Measurements from ENCODE around the gene TSPOAP1.

Gene TSPOAP1

DNA sequence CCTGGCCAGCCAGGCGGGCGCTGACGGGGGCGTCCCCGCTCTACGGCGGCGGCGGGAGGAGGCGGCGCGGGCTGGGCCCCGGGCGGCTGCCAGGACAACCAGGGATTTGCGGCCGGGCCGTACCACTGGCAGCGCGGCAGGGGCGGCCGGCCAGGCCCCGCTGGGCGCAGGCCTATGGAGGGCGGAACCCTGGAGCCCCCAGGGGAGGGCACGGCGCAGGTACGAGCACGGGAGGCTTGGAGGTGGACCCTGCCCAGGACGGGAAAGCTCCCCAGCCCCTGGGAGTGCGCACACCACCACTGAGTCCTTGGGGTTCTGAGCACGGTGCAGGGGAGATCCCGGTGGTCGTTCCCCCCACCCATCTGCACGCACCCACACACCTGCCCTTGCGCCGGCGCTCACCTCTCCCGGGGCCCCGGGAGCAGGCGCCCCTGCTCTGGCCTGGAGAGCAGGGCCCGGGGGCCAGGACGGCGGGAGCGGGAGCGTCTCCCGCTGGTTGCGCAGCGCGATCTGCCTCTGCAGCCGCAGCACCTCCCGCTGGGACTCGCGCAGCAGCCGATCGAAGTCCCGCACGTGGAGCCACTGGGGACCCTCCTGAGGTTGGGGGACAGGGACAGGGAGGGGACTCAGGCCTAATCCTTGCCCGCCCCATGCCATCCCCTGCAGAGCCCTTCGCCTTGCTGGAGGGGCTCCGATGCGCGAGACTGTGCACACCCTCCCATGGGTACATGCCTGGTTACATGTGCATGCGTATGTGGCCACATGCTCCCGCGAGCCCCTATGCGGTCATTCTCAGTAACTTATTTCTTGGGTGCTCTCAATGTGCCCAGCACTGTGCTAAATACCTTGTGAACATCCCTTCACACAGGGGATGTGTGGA lies 3.9 kb downstream of the TSPOAP1 start:
- Histone ChIP-seq H3K4me1 (ENCODE audit: insufficient read depth, low read length) (peaks cover 13% of the 10 kb centered on the region), H3K27me3 (ENCODE audit: insufficient read depth, low read length) (peaks cover 24% of the 10 kb centered on the region), H3K9me3 (ENCODE audit: insufficient read depth, low read depth, low read length) (no peaks in the 10 kb centered on the region), H3K4me3 (ENCODE audit: low read length) (peak overlapping the region; percentile 56), H3K9ac (ENCODE audit: low read depth, low read length) (peak overlapping the region; percentile 58), H3K27ac (ENCODE audit: low read depth, low read length) (no peak overlapping the region), H3K36me3 (ENCODE audit: insufficient read depth, low read length) (no peaks in the 10 kb centered on the region)
- WGBS, result 9% methylated on average over 66 of the region's 66 CpGs

- Histone ChIP-seq H3K4me1 (ENCODE audit: insufficient read depth, low read length) (peaks cover 10% of the 10 kb centered on the region), H3K9me3 (ENCODE audit: insufficient read depth, low read depth, low read length) (no peaks in the 10 kb centered on the region), H3K36me3 (ENCODE audit: insufficient read depth, low read length) (no peaks in the 10 kb centered on the region), H3K27me3 (ENCODE audit: insufficient read depth, low read length) (peaks cover 24% of the 10 kb centered on the region), H3K27ac (ENCODE audit: low read depth, low read length) (no peak overlapping the region), H3K9ac (ENCODE audit: low read depth, low read length) (peak overlapping the region; percentile 58), H3K4me3 (ENCODE audit: low read length) (peak overlapping the region; percentile 56)
- WGBS, result 31% methylated on average over 13 of the region's 13 CpGs
Observed at GRCh38 chr17:58324056-58324408, 4.6 kb downstream of the TSPOAP1 start.

GRCh38 chr17:58323366-58324055 lies 5.1 kb downstream of the TSPOAP1 start:
- Histone ChIP-seq H3K27me3 (ENCODE audit: insufficient read depth, low read length) (peaks cover 24% of the 10 kb centered on the region), H3K36me3 (ENCODE audit: insufficient read depth, low read length) (no peaks in the 10 kb centered on the region), H3K4me1 (ENCODE audit: insufficient read depth, low read length) (peaks cover 7% of the 10 kb centered on the region), H3K4me3 (ENCODE audit: low read length) (peak overlapping the region; percentile 56), H3K9ac (ENCODE audit: low read depth, low read length) (peak overlapping the region; percentile 58; the same call in 1 of the 2 replicates), H3K27ac (ENCODE audit: low read depth, low read length) (no peak overlapping the region), H3K9me3 (ENCODE audit: insufficient read depth, low read depth, low read length) (no peaks in the 10 kb centered on the region)
- 82% methylated on average over 8 of the region's 8 CpGs for WGBS

GRCh38 chr17:58322581-58323185 lies 5.9 kb downstream of the TSPOAP1 start:
- no peaks in the 10 kb centered on the region for H3K36me3 ChIP-seq (ENCODE audit: insufficient read depth, low read length)
- WGBS, result 97% methylated on average over 9 of the region's 9 CpGs
- H3K4me1 ChIP-seq (ENCODE audit: insufficient read depth, low read length), result peaks cover 7% of the 10 kb centered on the region
- no peak overlapping the region for H3K4me3 ChIP-seq (ENCODE audit: low read length)
- H3K9ac ChIP-seq (ENCODE audit: low read depth, low read length), result no peak overlapping the region
- H3K27ac ChIP-seq (ENCODE audit: low read depth, low read length), result no peak overlapping the region
- H3K27me3 ChIP-seq (ENCODE audit: insufficient read depth, low read length), result peaks cover 24% of the 10 kb centered on the region
- no peaks in the 10 kb centered on the region for H3K9me3 ChIP-seq (ENCODE audit: insufficient read depth, low read depth, low read length)

GRCh38 chr17:58321571-58322525 lies 6.7 kb downstream of the TSPOAP1 start:
- Histone ChIP-seq H3K4me1 (ENCODE audit: insufficient read depth, low read length) (peaks cover 7% of the 10 kb centered on the region), H3K4me3 (ENCODE audit: low read length) (no peak overlapping the region), H3K27me3 (ENCODE audit: insufficient read depth, low read length) (peaks cover 24% of the 10 kb centered on the region), H3K9me3 (ENCODE audit: insufficient read depth, low read depth, low read length) (no peaks in the 10 kb centered on the region), H3K27ac (ENCODE audit: low read depth, low read length) (no peak overlapping the region), H3K9ac (ENCODE audit: low read depth, low read length) (no peak overlapping the region), H3K36me3 (ENCODE audit: insufficient read depth, low read length) (no peaks in the 10 kb centered on the region)
- WGBS, result 91% methylated on average over 18 of the region's 18 CpGs

DNA sequence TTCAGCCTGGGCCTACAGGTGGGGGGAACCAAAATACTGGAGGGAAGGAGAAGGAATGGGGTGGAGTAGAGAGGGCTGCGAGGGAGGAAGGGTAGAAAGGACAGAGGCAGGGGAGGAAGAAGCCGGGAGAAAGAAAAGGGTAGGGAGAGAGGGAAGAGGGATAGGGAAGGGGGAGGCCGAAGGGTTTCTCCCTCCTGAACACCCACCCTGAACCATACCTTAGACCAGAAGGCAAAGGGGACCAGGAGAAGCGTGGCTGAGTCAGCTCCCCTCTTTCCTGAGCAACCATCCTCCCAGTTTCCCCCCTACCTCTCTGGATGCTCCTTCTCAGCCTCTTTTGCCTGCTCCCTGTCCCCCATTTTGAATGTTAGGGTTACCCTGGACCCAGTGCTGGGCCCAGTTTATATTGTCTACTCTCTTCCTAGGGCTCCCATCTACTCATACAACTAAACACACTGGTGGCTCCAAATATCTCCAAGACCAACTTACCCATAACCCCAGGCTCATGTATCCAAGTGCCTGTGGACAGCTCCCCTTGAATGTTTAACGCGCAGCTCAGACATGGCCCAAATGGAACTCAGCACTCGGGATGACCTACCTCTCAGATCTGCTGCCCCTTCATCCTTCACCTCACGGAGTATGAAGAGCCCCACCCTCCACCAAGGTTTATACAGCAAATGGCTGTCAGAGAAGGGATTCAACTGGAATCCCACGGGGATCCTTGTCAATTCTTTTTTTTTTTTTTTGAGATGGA lies 7.8 kb downstream of the TSPOAP1 start:
- H3K36me3 ChIP-seq (ENCODE audit: insufficient read depth, low read length), result no peaks in the 10 kb centered on the region
- H3K9me3 ChIP-seq (ENCODE audit: insufficient read depth, low read depth, low read length), result no peaks in the 10 kb centered on the region
- no peak overlapping the region for H3K4me3 ChIP-seq (ENCODE audit: low read length)
- H3K27me3 ChIP-seq (ENCODE audit: insufficient read depth, low read length), result peaks cover 24% of the 10 kb centered on the region
- 86% methylated on average over 9 of the region's 9 CpGs for WGBS
- no peak overlapping the region for H3K27ac ChIP-seq (ENCODE audit: low read depth, low read length)
- H3K4me1 ChIP-seq (ENCODE audit: insufficient read depth, low read length), result peaks cover 7% of the 10 kb centered on the region
- no peak overlapping the region for H3K9ac ChIP-seq (ENCODE audit: low read depth, low read length)

DNA sequence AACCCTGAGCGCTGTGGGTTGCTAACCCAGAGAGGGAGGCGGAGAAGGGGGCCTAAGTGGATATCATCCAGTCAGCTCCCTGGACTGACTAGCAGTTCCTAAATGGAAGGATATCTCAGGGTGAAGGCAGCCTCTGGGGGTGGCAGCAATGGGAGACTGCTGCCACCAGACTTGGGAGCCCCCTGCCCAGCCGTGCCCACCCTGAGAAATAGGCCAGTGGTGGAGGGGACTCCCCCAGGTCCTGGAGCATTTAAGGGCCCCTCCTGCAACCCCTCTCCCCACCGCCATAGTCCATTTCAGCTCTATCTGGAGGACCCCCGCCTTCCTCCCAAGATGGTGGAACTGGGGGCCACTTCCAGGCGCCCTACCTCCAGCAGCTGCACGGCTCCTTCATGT lies 8.4 kb downstream of the TSPOAP1 start:
- Histone ChIP-seq H3K27me3 (ENCODE audit: insufficient read depth, low read length) (peaks cover 24% of the 10 kb centered on the region), H3K27ac (ENCODE audit: low read depth, low read length) (no peak overlapping the region), H3K4me3 (ENCODE audit: low read length) (no peak overlapping the region), H3K36me3 (ENCODE audit: insufficient read depth, low read length) (no peaks in the 10 kb centered on the region), H3K9ac (ENCODE audit: low read depth, low read length) (no peak overlapping the region), H3K4me1 (ENCODE audit: insufficient read depth, low read length) (peaks cover 6% of the 10 kb centered on the region), H3K9me3 (ENCODE audit: insufficient read depth, low read depth, low read length) (no peaks in the 10 kb centered on the region)
- 96% methylated on average over 7 of the region's 7 CpGs for WGBS

DNA sequence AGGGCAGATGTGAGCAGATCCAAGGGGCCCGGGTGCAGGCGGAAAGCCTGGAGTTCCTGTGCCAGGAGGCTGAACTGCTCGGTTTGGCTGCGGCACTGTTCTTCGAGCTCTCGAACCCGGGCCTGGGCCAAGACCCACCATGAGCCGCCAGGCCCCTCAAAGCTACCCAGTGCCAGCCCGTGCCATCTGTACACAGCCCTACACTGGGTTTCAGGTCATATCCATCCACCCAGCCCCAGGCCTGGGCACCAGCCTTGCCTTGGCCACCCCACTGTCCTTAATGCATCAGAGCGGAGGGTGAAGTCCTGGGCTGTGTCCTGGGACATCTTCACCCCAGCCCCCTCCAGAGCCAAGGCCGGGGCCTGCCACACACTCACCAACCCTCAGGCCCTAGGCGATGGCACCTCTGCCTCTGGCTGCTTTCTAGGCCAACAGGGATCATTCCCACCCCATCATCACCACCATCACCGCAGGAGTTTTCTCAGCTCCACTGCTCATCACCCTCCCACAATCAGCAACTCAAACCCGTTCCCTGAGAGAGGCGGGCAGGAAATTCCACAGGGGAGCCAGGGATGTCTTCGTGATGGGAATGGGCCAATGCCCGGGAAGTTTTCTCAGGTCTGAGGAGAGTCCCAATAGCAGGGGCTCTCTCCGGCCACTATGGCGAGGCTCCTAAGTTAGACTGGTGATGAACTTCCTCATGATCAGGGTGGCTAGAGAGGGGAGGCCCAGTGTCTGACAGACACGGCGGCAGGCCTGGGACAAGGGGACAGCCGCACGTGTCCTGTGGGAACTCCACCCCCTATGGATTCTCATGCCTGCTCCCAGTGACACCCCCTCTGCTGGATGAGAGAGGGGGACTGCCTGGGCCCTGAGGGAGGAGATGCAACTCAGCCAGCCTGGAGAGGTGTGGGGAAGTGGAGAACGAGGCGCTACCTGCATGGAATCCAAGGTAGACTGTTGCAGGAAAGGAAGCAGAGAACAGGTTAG lies 9.1 kb downstream of the TSPOAP1 start:
- H3K27ac ChIP-seq (ENCODE audit: low read depth, low read length), result no peak overlapping the region
- peaks cover 3% of the 10 kb centered on the region for H3K4me1 ChIP-seq (ENCODE audit: insufficient read depth, low read length)
- WGBS, result 84% methylated on average over 24 of the region's 25 CpGs
- H3K27me3 ChIP-seq (ENCODE audit: insufficient read depth, low read length), result peaks cover 17% of the 10 kb centered on the region
- no peak overlapping the region for H3K9ac ChIP-seq (ENCODE audit: low read depth, low read length)
- no peaks in the 10 kb centered on the region for H3K9me3 ChIP-seq (ENCODE audit: insufficient read depth, low read depth, low read length)
- H3K36me3 ChIP-seq (ENCODE audit: insufficient read depth, low read length), result no peaks in the 10 kb centered on the region
- H3K4me3 ChIP-seq (ENCODE audit: low read length), result no peak overlapping the region

DNA sequence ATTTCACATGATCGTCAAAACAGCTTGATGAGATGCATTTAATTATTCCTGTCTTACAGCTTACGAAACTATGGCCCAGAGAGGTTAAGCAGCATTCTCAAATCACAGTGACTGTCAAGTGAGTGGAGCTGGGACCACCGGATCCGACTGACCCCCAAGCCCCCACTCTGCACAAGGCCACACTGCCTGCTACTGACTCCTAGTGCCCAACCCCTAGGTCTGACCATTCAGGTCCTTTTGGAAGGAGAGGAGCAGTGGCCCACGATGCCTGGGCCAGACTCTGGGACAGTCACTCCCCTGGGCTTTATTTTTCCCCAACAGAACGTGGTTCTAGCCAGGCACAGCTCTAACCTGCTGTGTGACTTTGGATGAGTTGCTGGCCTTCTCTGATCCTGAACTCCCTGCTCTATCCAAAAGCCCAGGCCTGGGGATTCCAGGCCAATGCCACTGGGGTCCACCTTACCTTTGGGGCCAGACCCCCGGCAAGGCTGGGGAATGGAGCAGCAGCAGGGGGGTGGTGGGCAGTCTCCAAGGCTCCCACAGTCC lies 9.9 kb downstream of the TSPOAP1 start:
- H3K4me1 ChIP-seq (ENCODE audit: insufficient read depth, low read length), result no peaks in the 10 kb centered on the region; the same call in none of the 2 replicates
- H3K4me3 ChIP-seq (ENCODE audit: low read length), result no peak overlapping the region
- H3K27ac ChIP-seq (ENCODE audit: low read depth, low read length), result no peak overlapping the region
- peaks cover 11% of the 10 kb centered on the region for H3K27me3 ChIP-seq (ENCODE audit: insufficient read depth, low read length)
- no peaks in the 10 kb centered on the region for H3K36me3 ChIP-seq (ENCODE audit: insufficient read depth, low read length)
- H3K9me3 ChIP-seq (ENCODE audit: insufficient read depth, low read depth, low read length), result no peaks in the 10 kb centered on the region
- H3K9ac ChIP-seq (ENCODE audit: low read depth, low read length), result no peak overlapping the region
- 90% methylated on average over 7 of the region's 7 CpGs for WGBS

Measured in HUES64 (cell line).